Measurements from ENCODE around the gene FYN. TPM values are rescaled to one million over a fixed set of nuclear protein-coding genes. Genes with fewer than 3 reads are reported as not detected.

The FYN gene
- total and polyA plus RNA-seq, 9 of the 15 experiments (the other 6 are each of a cell fraction or from before 2014, with no cell fraction given) = 2.9 to 22.1 (median 11.4) TPM

GRCh38 chr6:111776236-111777221, 96.7 kb downstream of the FYN start:
- WGBS (ENCODE audit: insufficient coverage, low coverage, missing lambda C conversion rate) = 12% methylated on average over 8 of the region's 8 CpGs
- Histone ChIP-seq H3K4me1 (replicated peaks in 1 of 2; ENCODE audit: control insufficient read depth in 2 of 2, insufficient read depth in 2 of 2, low read length in 2 of 2) (peaks cover 0 to 11% of the 10 kb centered on the region in 2 experiments; a peak in 3 of 5 replicates), H3K79me2 (ENCODE audit: control insufficient read depth, insufficient read depth, low read length) (no peaks in the 10 kb centered on the region), H3K9me1 (ENCODE audit: control insufficient read depth, insufficient read depth, low read length) (no peaks in the 10 kb centered on the region), H3K4me3 (no peak overlapping the region), H3K36me3 (ENCODE audit: control insufficient read depth, insufficient read depth, low read length) (no peaks in the 10 kb centered on the region; the same call in 2 of the 3 replicates), H3K27ac (ENCODE audit: extremely low read depth, low read depth, low read length) (no peak overlapping the region), H3K4me2 (ENCODE audit: insufficient read depth, low read length) (no peak overlapping the region), H4K20me1 (replicated peaks; ENCODE audit: control insufficient read depth, insufficient read depth, low read length) (no peaks in the 10 kb centered on the region), H3K9me3 (replicated peaks; ENCODE audit: control insufficient read depth, insufficient read depth, low read depth, low read length) (no peaks in the 10 kb centered on the region), H2AFZ (ENCODE audit: low read depth, low read length) (no peak overlapping the region), H3K27me3 (ENCODE audit: control insufficient read depth in 2 of 2, insufficient read depth in 2 of 2, low read length in 2 of 2) (peaks cover 0 to 2% of the 10 kb centered on the region in 2 experiments; a peak in 1 of 5 replicates), H3K9ac (ENCODE audit: insufficient read depth in 1 of 2, low read depth in 2 of 2, low read length in 2 of 2) (no peak overlapping the region)
- CTCF ChIA-PET (ENCODE audit: low intra/inter-chr PET ratio) = interaction anchor here (0.7 kb wide), 1 partner anchor 220 kb away, joined by 3 read pairs; no protein-coding TSS in a partner anchor
- no peak for DNase-seq (ENCODE audit: extremely low read depth in 1 of 4, low spot score in 3 of 4)
- no peak for ATAC-seq
- in situ Hi-C loops (cut with MboI) = no loop called here
- BruUV-seq (replicated peaks) = no TSS peak
- intact Hi-C loops (cut with micrococcal nuclease) = no loop called here
- POLR2A ChIA-PET = interaction anchor here (0.8 kb wide), 1 partner anchor 8 kb away, joined by 3 read pairs; no protein-coding TSS in a partner anchor
- no peak for FAIRE-seq
- TF ChIP-seq KLF16 (IDR thresholded peaks at IDR 0.05) = no peak
- TF ChIP-seq SUPT5H (IDR thresholded peaks at IDR 0.05) = no peak
- no peak for TF ChIP-seq BCOR (IDR thresholded peaks at IDR 0.05)
- no peak for TF ChIP-seq POLR3G (IDR thresholded peaks at IDR 0.05; ENCODE audit: extremely low read depth, insufficient read length, insufficient replicate concordance)
- TF ChIP-seq, protein P1, sequence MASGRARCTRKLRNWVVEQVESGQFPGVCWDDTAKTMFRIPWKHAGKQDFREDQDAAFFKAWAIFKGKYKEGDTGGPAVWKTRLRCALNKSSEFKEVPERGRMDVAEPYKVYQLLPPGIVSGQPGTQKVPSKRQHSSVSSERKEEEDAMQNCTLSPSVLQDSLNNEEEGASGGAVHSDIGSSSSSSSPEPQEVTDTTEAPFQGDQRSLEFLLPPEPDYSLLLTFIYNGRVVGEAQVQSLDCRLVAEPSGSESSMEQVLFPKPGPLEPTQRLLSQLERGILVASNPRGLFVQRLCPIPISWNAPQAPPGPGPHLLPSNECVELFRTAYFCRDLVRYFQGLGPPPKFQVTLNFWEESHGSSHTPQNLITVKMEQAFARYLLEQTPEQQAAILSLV (tag; IDR thresholded peaks at IDR 0.05) = no peak
- no peak for TF ChIP-seq ELF2 (CRISPR knock-in tag; IDR thresholded peaks at IDR 0.05)
- TF ChIP-seq NR2C1 (IDR thresholded peaks at IDR 0.05) = no peak
- 0 out of 2 replicates have a peak, but pooled peaks have one; percentile 17 for TF ChIP-seq NR2C1 (tag; IDR thresholded peaks at IDR 0.05)

Data from K562 (cell line).